Esophagus squamous epithelium (tissue), 5 donors: ENCODE results near the gene CARMIL1. TPM values are rescaled to one million over a fixed set of nuclear protein-coding genes. Genes with fewer than 3 reads are reported as not detected.

Experiments used
- DNase-seq: peaks from one replicate; lab custom pipeline; 2025; lab: John Stamatoyannopoulos, UW
- H3K27ac ChIP-seq, 4 donors: fragments of 200-600 bp; sonication (generic); one replicate each; pipeline ENCODE4 v1.5.1; 2016 to 2019; ENCODE audit warnings: mild to moderate bottlenecking in 1 of 4
- H3K27me3 ChIP-seq, 4 donors: fragments of 200-600 bp; sonication (generic); 1 replicate in 3 of 4; 2 replicates in 1 of 4; pipeline versions ENCODE4 v1.5.1 to v1.6.0; 2017 to 2021; ENCODE audit warnings: antibody characterized with exemption in 1 of 4
- H3K36me3 ChIP-seq, 3 donors: fragments of 200-600 bp; sonication (generic); one replicate each; pipeline ENCODE4 v1.5.1; 2016 to 2019
- H3K4me1 ChIP-seq, 3 donors: fragments of 200-600 bp; sonication (generic); one replicate each; pipeline ENCODE4 v1.5.1; 2017 to 2019
- H3K4me3 ChIP-seq, 4 donors: fragments of 200-600 bp; sonication (generic); 1 replicate in 3 of 4; 2 replicates in 1 of 4; pipeline ENCODE4 v1.5.1; 2016 to 2019; ENCODE audit warnings: mild to moderate bottlenecking in 2 of 4, moderate library complexity in 1 of 4
- H3K9me3 ChIP-seq, 3 donors: fragments of 200-600 bp; sonication (generic); one replicate each; pipeline ENCODE4 v1.5.1; 2016 to 2019
- CTCF ChIP-seq, 6 experiments: fragments of 450-650 bp in 4 of 6; fragments of 200-600 bp in 2 of 6; sonication (generic) in 2 of 6; IDR thresholded peaks; one replicate each; pipeline ENCODE4 v1.5.1; 2016 to 2019; ENCODE audit warnings: antibody characterized with exemption in 6 of 6, mild to moderate bottlenecking in 4 of 6, moderate library complexity in 4 of 6
- POLR2A ChIP-seq, 4 donors: fragments of 450-650 bp; IDR thresholded peaks; one replicate each; pipeline ENCODE4 v1.6.1; 2017; ENCODE audit warnings: antibody characterized with exemption in 4 of 4, mild to moderate bottlenecking in 4 of 4, moderate library complexity in 3 of 4
- WGBS, 2 donors: methylation state at CpG; one replicate each; pipeline ENCODE4 v1.1.5; 2018; 5-methylcytosine and 5-hydroxymethylcytosine counted together
- intact Hi-C: fragments of 100-400 bp; cut with DNase I; formaldehyde crosslinking; loops from one replicate; pipeline ENCODE4 v1.15.0; 2022
- total RNA-seq, 4 donors: library from RNA; depleted of rRNA; stranded (reverse); fragments of >200 nt; gene quantifications; one replicate each; pipeline ENCODE4 v1.1.0, GENCODE V29; 2016
- donor health status: DM: yes; HTN: yes; CAD: no.

The CARMIL1 gene
- total RNA-seq, 4 donors from 2014 or later: 7.2 to 19.7 (median 18.3) TPM

- H3K36me3 ChIP-seq: no peaks in the 10 kb centered on the region
- H3K9me3 ChIP-seq: no peaks in the 10 kb centered on the region
- TF ChIP-seq POLR2A (IDR thresholded peaks at IDR 0.05) (no peak), CTCF (IDR thresholded peaks at IDR 0.05) (no peak)
- H3K4me1 ChIP-seq: peaks cover 0 to 9% (median 0%) of the 10 kb centered on the region in 3 donors
- WGBS, 2 donors: 73 to 83% methylated on average over 3 of the region's 3 CpGs
- no peak for DNase-seq
- intact Hi-C loops: no loop called here
- H3K27me3 ChIP-seq: no peaks in the 10 kb centered on the region
- H3K27ac ChIP-seq: no peak overlapping the region
- H3K4me3 ChIP-seq: no peak overlapping the region
Measured at GRCh38 chr6:25457516-25457915, 178.3 kb downstream of the CARMIL1 start.

- H3K4me1 ChIP-seq: peaks cover 0 to 9% (median 0%) of the 10 kb centered on the region in 3 donors
- H3K9me3 ChIP-seq: no peaks in the 10 kb centered on the region
- no peaks in the 10 kb centered on the region for H3K36me3 ChIP-seq
- TF ChIP-seq CTCF (IDR thresholded peaks at IDR 0.05) (no peak), POLR2A (IDR thresholded peaks at IDR 0.05) (no peak)
- H3K4me3 ChIP-seq: no peak overlapping the region
- 57 to 69% methylated on average over 2 of the region's 2 CpGs for WGBS, 2 donors
- DNase-seq: no peak
- intact Hi-C loops: no loop called here
- no peaks in the 10 kb centered on the region for H3K27me3 ChIP-seq
- no peak overlapping the region for H3K27ac ChIP-seq
Measured at GRCh38 chr6:25458485-25458884, 179.3 kb downstream of the CARMIL1 start.

- H3K4me3 ChIP-seq: no peak overlapping the region
- no peaks in the 10 kb centered on the region for H3K9me3 ChIP-seq
- TF ChIP-seq CTCF (IDR thresholded peaks at IDR 0.05) (no peak), POLR2A (IDR thresholded peaks at IDR 0.05) (no peak)
- intact Hi-C loops: no loop called here
- 88 to 89% methylated on average over 7 of the region's 7 CpGs for WGBS, 2 donors
- no peaks in the 10 kb centered on the region for H3K36me3 ChIP-seq
- no peak for DNase-seq
- H3K27ac ChIP-seq: no peak overlapping the region
- H3K4me1 ChIP-seq: no peaks in the 10 kb centered on the region
- no peaks in the 10 kb centered on the region for H3K27me3 ChIP-seq
Measured at GRCh38 chr6:25462235-25462897, 183.2 kb downstream of the CARMIL1 start.

- Histone ChIP-seq H3K4me3 (no peak overlapping the region), H3K9me3 (no peaks in the 10 kb centered on the region), H3K4me1 (no peaks in the 10 kb centered on the region), H3K27me3 (no peaks in the 10 kb centered on the region), H3K27ac (no peak overlapping the region), H3K36me3 (no peaks in the 10 kb centered on the region)
- TF ChIP-seq CTCF (IDR thresholded peaks at IDR 0.05) (no peak), POLR2A (IDR thresholded peaks at IDR 0.05) (no peak)
- 64 to 84% methylated on average over 4 of the region's 4 CpGs for WGBS, 2 donors
- no peak for DNase-seq
- intact Hi-C loops: no loop called here
Measured at GRCh38 chr6:25463441-25463840, 184.3 kb downstream of the CARMIL1 start.

GRCh38 chr6:25464225-25464624 lies 185.1 kb downstream of the CARMIL1 start:
- 86 to 100% methylated on average over 1 of the region's 1 CpG for WGBS, 2 donors
- intact Hi-C loops: no loop called here
- no peaks in the 10 kb centered on the region for H3K27me3 ChIP-seq

More at GRCh38 chr6:25464225-25464624, 185.1 kb downstream of the CARMIL1 start:
- TF ChIP-seq POLR2A (IDR thresholded peaks at IDR 0.05) (no peak), CTCF (IDR thresholded peaks at IDR 0.05) (no peak)
- no peak overlapping the region for H3K27ac ChIP-seq
- no peaks in the 10 kb centered on the region for H3K36me3 ChIP-seq
- no peak overlapping the region for H3K4me3 ChIP-seq
- no peaks in the 10 kb centered on the region for H3K4me1 ChIP-seq
- no peaks in the 10 kb centered on the region for H3K9me3 ChIP-seq
- no peak for DNase-seq
